Tibial nerve (tissue), 4 donors: ENCODE data around the gene ZNF430.

Experiments
- EP300 ChIP-seq, 2 donors: sonication (generic); formaldehyde crosslinking; IDR thresholded peaks; one replicate each; pipeline ENCODE4 v1.6.1; 2017; ENCODE audit warnings: antibody characterized with exemption in 2 of 2, mild to moderate bottlenecking in 1 of 2
- POLR2A ChIP-seq, 2 donors: fragments of 450-650 bp; IDR thresholded peaks; one replicate each; pipeline ENCODE4 v1.6.1; 2017; ENCODE audit warnings: antibody characterized with exemption in 2 of 2, mild to moderate bottlenecking in 2 of 2, moderate library complexity in 2 of 2
- TF ChIP-seq, protein P1 (sequence below), 5 experiments: fragments of 200-600 bp in 3 of 5; fragments of 450-650 bp in 2 of 5; sonication (generic) in 3 of 5; IDR thresholded peaks; one replicate each; pipeline ENCODE4 v1.5.1; 2016 to 2019; ENCODE audit warnings: antibody characterized with exemption in 5 of 5, mild to moderate bottlenecking in 3 of 5, moderate library complexity in 2 of 5

DNA sequence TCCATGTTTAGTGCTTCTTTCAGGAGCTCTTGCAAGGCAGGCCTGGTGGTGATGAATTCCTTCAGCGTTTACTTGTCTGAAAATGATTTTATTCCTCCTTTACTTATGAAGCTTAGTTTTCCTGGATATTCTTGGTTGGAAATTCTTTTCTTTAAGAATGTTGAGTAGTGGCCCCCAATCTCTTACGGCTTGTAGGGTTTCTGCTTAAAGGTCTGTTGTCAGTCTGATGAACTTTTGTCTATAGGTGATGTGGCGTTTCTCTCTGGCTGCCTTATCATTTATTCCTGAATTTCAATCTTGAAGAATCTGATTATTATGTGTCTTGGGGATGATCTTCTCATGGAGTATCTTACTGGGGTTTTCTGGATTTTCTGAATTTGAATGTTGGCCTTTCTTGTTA lies 26.0 kb downstream of the ZNF430 start:
- TF ChIP-seq, protein P1, sequence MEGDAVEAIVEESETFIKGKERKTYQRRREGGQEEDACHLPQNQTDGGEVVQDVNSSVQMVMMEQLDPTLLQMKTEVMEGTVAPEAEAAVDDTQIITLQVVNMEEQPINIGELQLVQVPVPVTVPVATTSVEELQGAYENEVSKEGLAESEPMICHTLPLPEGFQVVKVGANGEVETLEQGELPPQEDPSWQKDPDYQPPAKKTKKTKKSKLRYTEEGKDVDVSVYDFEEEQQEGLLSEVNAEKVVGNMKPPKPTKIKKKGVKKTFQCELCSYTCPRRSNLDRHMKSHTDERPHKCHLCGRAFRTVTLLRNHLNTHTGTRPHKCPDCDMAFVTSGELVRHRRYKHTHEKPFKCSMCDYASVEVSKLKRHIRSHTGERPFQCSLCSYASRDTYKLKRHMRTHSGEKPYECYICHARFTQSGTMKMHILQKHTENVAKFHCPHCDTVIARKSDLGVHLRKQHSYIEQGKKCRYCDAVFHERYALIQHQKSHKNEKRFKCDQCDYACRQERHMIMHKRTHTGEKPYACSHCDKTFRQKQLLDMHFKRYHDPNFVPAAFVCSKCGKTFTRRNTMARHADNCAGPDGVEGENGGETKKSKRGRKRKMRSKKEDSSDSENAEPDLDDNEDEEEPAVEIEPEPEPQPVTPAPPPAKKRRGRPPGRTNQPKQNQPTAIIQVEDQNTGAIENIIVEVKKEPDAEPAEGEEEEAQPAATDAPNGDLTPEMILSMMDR (IDR thresholded peaks at IDR 0.05): no peak
- TF ChIP-seq POLR2A (IDR thresholded peaks at IDR 0.05): no peak
- no peak for TF ChIP-seq EP300 (IDR thresholded peaks at IDR 0.05)
